CD14-positive monocyte (primary cell): ENCODE data around the gene ADAM23. TPM values are rescaled to one million over a fixed set of nuclear protein-coding genes. Genes with fewer than 3 reads are reported as not detected.

Experiments used
- DNase-seq, 3 donors: peaks; one replicate each; pipeline ENCODE4 v3.0.0-alpha.2; 2011 to 2022
- H2AFZ ChIP-seq: 2 replicates; pipeline ENCODE4 v1.6.0; 2012; ENCODE audit warnings: mild to moderate bottlenecking, low read depth, low read length, inconsistent platforms; ENCODE audit not compliant: insufficient read depth, poor library complexity, severe bottlenecking
- H3K27ac ChIP-seq, 2 donors: 1 replicate in 1 of 2; 2 replicates in 1 of 2; pipeline ENCODE4 v1.5.1; 2012 to 2013; ENCODE audit warnings: low read length in 2 of 2, control low read depth in 1 of 2, inconsistent platforms in 1 of 2, low read depth in 1 of 2, mild to moderate bottlenecking in 1 of 2
- H3K27me3 ChIP-seq, 2 donors: one replicate each; pipeline versions ENCODE4 v1.6.0 to v1.6.1; 2011 to 2013; ENCODE audit warnings: low read length in 2 of 2; ENCODE audit not compliant: control insufficient read depth in 2 of 2, insufficient read depth in 2 of 2
- H3K36me3 ChIP-seq, 2 donors: replicated peaks in 1 of 2; 1 replicate in 1 of 2; 2 replicates in 1 of 2; pipeline versions ENCODE4 v1.5.1 to v1.6.1; 2012 to 2013; ENCODE audit warnings: low read length in 2 of 2, control low read depth in 1 of 2, inconsistent platforms in 1 of 2, mild to moderate bottlenecking in 1 of 2; ENCODE audit not compliant: insufficient read depth in 2 of 2, control insufficient read depth in 1 of 2
- H3K4me1 ChIP-seq, 2 donors: 1 replicate in 1 of 2; 2 replicates in 1 of 2; pipeline versions ENCODE4 v1.5.1 to v1.6.1; 2012 to 2013; ENCODE audit warnings: low read length in 2 of 2, control low read depth in 1 of 2, inconsistent platforms in 1 of 2, mild to moderate bottlenecking in 1 of 2, moderate library complexity in 1 of 2; ENCODE audit not compliant: insufficient read depth in 2 of 2, control insufficient read depth in 1 of 2
- H3K4me2 ChIP-seq: replicated peaks from 2 replicates; pipeline ENCODE3; 2012; ENCODE audit warnings: low read length, moderate library complexity, mild to moderate bottlenecking; ENCODE audit not compliant: poor library complexity, severe bottlenecking; ENCODE audit errors: extremely low read depth
- H3K4me3 ChIP-seq, 3 experiments: fragments of 200-600 bp in 1 of 3; sonication (generic) in 1 of 3; replicated peaks in 1 of 3; 1 replicate in 2 of 3; 2 replicates in 1 of 3; pipeline ENCODE4 v1.5.1; 2011 to 2013; ENCODE audit warnings: low read length in 3 of 3, mild to moderate bottlenecking in 3 of 3, control low read depth in 2 of 3, low read depth in 2 of 3, inconsistent platforms in 1 of 3, moderate library complexity in 1 of 3
- H3K79me2 ChIP-seq: 2 replicates; pipeline ENCODE4 v1.6.0; 2012; ENCODE audit warnings: mild to moderate bottlenecking, control low read depth, inconsistent platforms, low read length, moderate library complexity; ENCODE audit not compliant: insufficient read depth
- H3K9ac ChIP-seq: 2 replicates; pipeline ENCODE4 v1.6.0; 2017; ENCODE audit warnings: low read length, mild to moderate bottlenecking; ENCODE audit not compliant: insufficient read depth, poor library complexity, severe bottlenecking
- H3K9me3 ChIP-seq, 2 donors: replicated peaks in 1 of 2; 1 replicate in 1 of 2; 2 replicates in 1 of 2; pipeline versions ENCODE4 v1.5.1 to v1.6.1; 2012 to 2013; ENCODE audit warnings: low read length in 2 of 2, control low read depth in 1 of 2; ENCODE audit not compliant: control insufficient read depth in 1 of 2, insufficient read depth in 1 of 2
- H4K20me1 ChIP-seq: 2 replicates; pipeline ENCODE4 v1.6.0; 2012; ENCODE audit warnings: mild to moderate bottlenecking, low read length, control low read depth, moderate library complexity; ENCODE audit not compliant: insufficient read depth
- H3K27ac Mint-ChIP-seq, 7 donors: one replicate each; pipeline ENCODE4 v1.8.0; 2020; ENCODE audit warnings: mild to moderate bottlenecking in 7 of 7, mixed read lengths in 7 of 7, moderate library complexity in 6 of 7, inconsistent platforms in 2 of 7
- H3K27me3 Mint-ChIP-seq, 3 donors: one replicate each; pipeline ENCODE4 v1.8.0; 2021 to 2022; ENCODE audit warnings: low read depth in 3 of 3, mild to moderate bottlenecking in 3 of 3, mixed read lengths in 3 of 3, moderate library complexity in 3 of 3, inconsistent platforms in 1 of 3
- H3K36me3 Mint-ChIP-seq, 2 donors: one replicate each; pipeline ENCODE4 v1.8.0; 2020; ENCODE audit warnings: mixed read lengths in 2 of 2, inconsistent platforms in 1 of 2, mild to moderate bottlenecking in 1 of 2
- H3K4me1 Mint-ChIP-seq: one replicate; pipeline ENCODE4 v1.8.0; 2020; ENCODE audit warnings: mild to moderate bottlenecking, mixed read lengths
- H3K4me3 Mint-ChIP-seq, 2 donors: one replicate each; pipeline ENCODE4 v1.8.0; 2020; ENCODE audit warnings: mild to moderate bottlenecking in 2 of 2, mixed read lengths in 2 of 2, moderate library complexity in 1 of 2
- H3K9me3 Mint-ChIP-seq, 7 donors: one replicate each; pipeline ENCODE4 v1.8.0; 2020 to 2022; ENCODE audit warnings: mixed read lengths in 7 of 7, mild to moderate bottlenecking in 6 of 7, moderate library complexity in 6 of 7, inconsistent platforms in 2 of 7
- CTCF ChIP-seq: fragments of 200-600 bp; IDR thresholded peaks from one replicate; pipeline ENCODE4 v1.8.0; 2022; ENCODE audit warnings: antibody characterized with exemption, mild to moderate bottlenecking
- WGBS: methylation state at CpG from one replicate; pipeline ENCODE4 v1.1.5; 2013; ENCODE audit warnings: missing lambda C conversion rate; ENCODE audit not compliant: insufficient coverage; 5-methylcytosine and 5-hydroxymethylcytosine counted together
- intact Hi-C, 2 donors: fragments of 100-400 bp; cut with micrococcal nuclease; formaldehyde crosslinking; loops; one replicate each; pipeline versions ENCODE4 v1.15.0 to v1.15.1; 2023
- polyA plus RNA-seq, 3 donors: library from polyadenylated mRNA; depleted of rRNA in 1 of 3; unstranded in 2 of 3; stranded (reverse) in 1 of 3; fragments of 300-500 nt in 2 of 3; fragments of >200 nt in 1 of 3; fragmentation: Illumina TruSeq in 2 of 3; gene quantifications; 1 replicate in 2 of 3; 2 replicates in 1 of 3; pipeline ENCODE4 v1.2.3, GENCODE V29; 2012 to 2021

ADAM23 gene
- polyA plus RNA-seq, 3 donors: not detected

GRCh38 chr2:206415618-206416243 is 27.6 kb upstream of the ADAM23 start:
- H3K4me1 Mint-ChIP-seq: no peaks in the 10 kb centered on the region
- WGBS: 97% methylated on average over 12 of the region's 13 CpGs
- no peaks in the 10 kb centered on the region for H4K20me1 ChIP-seq
- H3K36me3 Mint-ChIP-seq: no peaks in the 10 kb centered on the region
- H3K4me2 ChIP-seq: no peak overlapping the region
- no peak overlapping the region for H3K27ac Mint-ChIP-seq
- H3K4me3 ChIP-seq: no peak overlapping the region
- DNase-seq: no peak
- no peaks in the 10 kb centered on the region for H3K36me3 ChIP-seq
- no peak overlapping the region for H3K27ac ChIP-seq
- H3K27me3 ChIP-seq: no peaks in the 10 kb centered on the region
- no peak overlapping the region for H3K4me3 Mint-ChIP-seq
- H3K9ac ChIP-seq: no peak overlapping the region
- intact Hi-C loops: no loop called here
- no peak for TF ChIP-seq CTCF
- H3K9me3 Mint-ChIP-seq: peaks cover 6 to 19% (median 15%) of the 10 kb centered on the region in 7 donors
- H3K9me3 ChIP-seq: peaks cover 6 to 10% of the 10 kb centered on the region in 2 donors
- peaks cover 2 to 6% (median 3%) of the 10 kb centered on the region in 3 donors for H3K27me3 Mint-ChIP-seq
- no peak overlapping the region for H2AFZ ChIP-seq
- H3K4me1 ChIP-seq: no peaks in the 10 kb centered on the region
- H3K79me2 ChIP-seq: no peaks in the 10 kb centered on the region

DNA sequence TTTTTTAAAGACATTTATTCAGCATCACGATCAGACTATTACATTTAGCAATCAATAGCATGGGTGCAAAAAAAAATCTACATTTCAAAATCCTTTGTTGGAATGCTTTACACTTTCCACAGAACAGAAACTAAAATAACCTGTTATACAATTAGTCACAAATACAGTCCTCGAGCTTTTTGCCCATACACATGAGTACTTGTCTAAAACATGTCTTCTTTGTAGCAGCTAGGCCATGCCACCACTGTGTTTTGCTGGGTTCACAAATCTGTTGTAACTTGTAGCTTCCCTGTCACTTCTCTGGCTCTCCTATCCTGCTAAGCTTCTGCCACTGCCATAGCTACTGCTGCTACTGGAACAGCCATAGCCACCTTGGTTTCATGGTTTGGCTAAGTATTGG is 24.4 kb upstream of the ADAM23 start:
- intact Hi-C loops: no loop called here
- no peak for DNase-seq
- 100% methylated on average over 1 of the region's 2 CpGs for WGBS
- Mint-ChIP-seq H3K27ac (no peak overlapping the region), H3K4me1 (peaks cover 3% of the 10 kb centered on the region), H3K36me3 (no peaks in the 10 kb centered on the region), H3K9me3 (peaks cover 6 to 17% (median 13%) of the 10 kb centered on the region in 7 donors), H3K27me3 (peaks cover 0 to 7% (median 2%) of the 10 kb centered on the region in 3 donors), H3K4me3 (no peak overlapping the region)
- TF ChIP-seq CTCF: no peak
- Histone ChIP-seq H3K27ac (no peak overlapping the region), H4K20me1 (no peaks in the 10 kb centered on the region), H3K4me1 (no peaks in the 10 kb centered on the region), H3K36me3 (no peaks in the 10 kb centered on the region), H3K4me2 (no peak overlapping the region), H2AFZ (no peak overlapping the region), H3K27me3 (no peaks in the 10 kb centered on the region), H3K4me3 (no peak overlapping the region), H3K9ac (no peak overlapping the region), H3K79me2 (no peaks in the 10 kb centered on the region), H3K9me3 (peaks cover 4 to 10% of the 10 kb centered on the region in 2 donors)
